GM12875 (cell line): Measurements from ENCODE around the gene FGF21.
"Not testable (repeated sequence)": the region's sequence is repeated elsewhere in the genome, so short reads cannot be mapped to it uniquely, and the experiment has no call there.

ENCODE experiments used
- H3K4me3 ChIP-seq: one replicate; pipeline ENCODE4 v1.5.1; 2011; ENCODE audit warnings: low read depth, low read length, control low read depth
- TF ChIP-seq, protein P1 (sequence below): IDR thresholded peaks from 2 replicates; pipeline ENCODE4 v1.5.1; 2011; ENCODE audit warnings: low read depth, mild to moderate bottlenecking, control low read depth, inconsistent platforms, low read length, moderate library complexity, borderline replicate concordance; ENCODE audit not compliant: insufficient read depth

Gene FGF21

DNA sequence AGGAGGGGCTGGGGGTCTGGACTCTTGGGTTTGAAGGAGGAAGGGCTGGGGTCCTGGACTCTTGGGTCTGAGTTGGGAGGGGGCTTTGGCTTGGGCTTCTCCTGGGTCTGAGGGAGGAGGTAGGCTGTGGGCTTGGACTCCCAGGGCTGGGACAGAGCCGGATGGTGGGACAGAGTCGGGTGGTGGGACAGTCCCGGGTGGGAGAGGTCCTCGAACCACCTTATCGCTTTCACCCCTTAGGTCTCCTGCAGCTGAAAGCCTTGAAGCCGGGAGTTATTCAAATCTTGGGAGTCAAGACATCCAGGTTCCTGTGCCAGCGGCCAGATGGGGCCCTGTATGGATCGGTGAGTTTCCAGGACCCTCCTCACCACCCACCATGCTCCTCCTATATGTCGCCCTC lies 1.4 kb downstream of the FGF21 start:
- TF ChIP-seq, protein P1, sequence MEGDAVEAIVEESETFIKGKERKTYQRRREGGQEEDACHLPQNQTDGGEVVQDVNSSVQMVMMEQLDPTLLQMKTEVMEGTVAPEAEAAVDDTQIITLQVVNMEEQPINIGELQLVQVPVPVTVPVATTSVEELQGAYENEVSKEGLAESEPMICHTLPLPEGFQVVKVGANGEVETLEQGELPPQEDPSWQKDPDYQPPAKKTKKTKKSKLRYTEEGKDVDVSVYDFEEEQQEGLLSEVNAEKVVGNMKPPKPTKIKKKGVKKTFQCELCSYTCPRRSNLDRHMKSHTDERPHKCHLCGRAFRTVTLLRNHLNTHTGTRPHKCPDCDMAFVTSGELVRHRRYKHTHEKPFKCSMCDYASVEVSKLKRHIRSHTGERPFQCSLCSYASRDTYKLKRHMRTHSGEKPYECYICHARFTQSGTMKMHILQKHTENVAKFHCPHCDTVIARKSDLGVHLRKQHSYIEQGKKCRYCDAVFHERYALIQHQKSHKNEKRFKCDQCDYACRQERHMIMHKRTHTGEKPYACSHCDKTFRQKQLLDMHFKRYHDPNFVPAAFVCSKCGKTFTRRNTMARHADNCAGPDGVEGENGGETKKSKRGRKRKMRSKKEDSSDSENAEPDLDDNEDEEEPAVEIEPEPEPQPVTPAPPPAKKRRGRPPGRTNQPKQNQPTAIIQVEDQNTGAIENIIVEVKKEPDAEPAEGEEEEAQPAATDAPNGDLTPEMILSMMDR = no peak
- no peak overlapping the region for H3K4me3 ChIP-seq

DNA sequence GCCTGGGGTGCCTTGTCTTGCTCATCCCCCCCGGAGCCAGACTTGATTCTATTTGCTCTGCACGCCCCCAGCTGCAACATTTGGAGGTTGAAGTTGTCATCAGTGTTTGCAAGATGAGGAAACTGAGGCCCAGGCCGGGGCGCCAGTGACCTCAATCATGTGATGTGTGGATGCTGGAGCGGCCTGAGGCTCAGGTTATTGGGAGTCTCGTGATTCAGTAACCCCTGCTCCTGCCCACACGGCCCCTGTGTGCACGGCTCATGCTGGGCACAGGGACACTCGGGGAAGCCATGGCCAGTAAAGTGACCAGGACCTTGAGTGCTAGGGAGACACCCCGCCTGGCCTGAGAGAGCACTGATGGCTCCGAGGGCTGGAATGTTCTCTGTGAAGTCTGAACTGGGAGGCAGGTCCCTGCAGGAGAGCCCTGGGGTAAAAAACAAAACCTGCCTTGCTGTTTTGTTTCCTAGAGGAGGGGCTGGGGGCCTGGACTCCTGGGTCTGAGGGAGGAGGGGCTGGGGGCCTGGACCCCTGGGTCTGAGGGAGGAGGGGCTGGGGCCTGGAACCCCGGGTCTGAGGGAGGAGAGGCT lies 1.9 kb downstream of the FGF21 start:
- TF ChIP-seq, protein P1 = no peak
- H3K4me3 ChIP-seq = no peak overlapping the region

DNA sequence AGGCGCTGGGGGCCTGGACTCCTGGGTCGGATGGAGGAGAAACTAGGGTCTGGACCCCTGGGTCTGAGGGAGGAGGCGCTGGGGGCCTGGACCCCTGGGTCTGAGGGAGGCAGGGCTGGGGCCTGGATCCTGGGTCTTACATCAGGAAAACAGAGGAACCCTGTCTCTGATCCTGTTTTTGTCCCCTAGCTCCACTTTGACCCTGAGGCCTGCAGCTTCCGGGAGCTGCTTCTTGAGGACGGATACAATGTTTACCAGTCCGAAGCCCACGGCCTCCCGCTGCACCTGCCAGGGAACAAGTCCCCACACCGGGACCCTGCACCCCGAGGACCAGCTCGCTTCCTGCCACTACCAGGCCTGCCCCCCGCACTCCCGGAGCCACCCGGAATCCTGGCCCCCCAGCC lies 2.4 kb downstream of the FGF21 start:
- H3K4me3 ChIP-seq = no peak overlapping the region
- TF ChIP-seq, protein P1 = no peak

DNA sequence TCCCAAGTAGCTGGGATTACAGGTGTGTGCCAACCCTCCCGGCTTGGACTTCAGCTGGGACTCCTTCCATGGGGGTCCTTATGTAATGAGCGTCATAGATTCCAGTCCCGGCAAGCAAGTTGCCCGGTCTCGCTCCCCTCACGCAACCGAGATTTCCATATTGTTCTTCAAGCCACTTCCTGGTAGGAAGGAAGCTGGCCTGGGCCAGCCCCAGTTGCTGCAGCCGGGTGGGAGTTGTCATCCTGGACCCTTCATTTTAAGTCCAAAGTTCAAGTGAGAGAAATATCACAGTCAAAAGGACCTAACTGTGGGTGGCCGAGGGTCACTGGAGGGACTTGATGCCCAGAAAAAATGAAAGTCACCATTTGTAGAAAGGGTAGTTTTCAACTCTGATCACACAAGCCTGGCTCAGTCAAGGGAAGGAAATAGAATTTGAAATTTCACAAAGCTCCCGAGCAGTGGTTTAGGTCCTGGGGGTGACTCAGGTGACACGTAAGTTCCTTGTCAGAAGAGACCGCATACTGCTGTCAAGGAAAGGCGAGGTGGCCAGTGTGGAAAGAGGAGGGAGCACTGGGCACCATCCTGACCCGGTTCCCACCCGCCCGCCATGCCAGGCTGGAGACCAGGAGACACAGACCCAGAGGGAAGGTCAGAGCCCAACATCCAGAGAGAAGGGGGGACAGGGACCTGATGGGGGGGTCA lies 5.3 kb downstream of the FGF21 start:
- TF ChIP-seq, protein P1 = no peak
- no peak overlapping the region for H3K4me3 ChIP-seq

DNA sequence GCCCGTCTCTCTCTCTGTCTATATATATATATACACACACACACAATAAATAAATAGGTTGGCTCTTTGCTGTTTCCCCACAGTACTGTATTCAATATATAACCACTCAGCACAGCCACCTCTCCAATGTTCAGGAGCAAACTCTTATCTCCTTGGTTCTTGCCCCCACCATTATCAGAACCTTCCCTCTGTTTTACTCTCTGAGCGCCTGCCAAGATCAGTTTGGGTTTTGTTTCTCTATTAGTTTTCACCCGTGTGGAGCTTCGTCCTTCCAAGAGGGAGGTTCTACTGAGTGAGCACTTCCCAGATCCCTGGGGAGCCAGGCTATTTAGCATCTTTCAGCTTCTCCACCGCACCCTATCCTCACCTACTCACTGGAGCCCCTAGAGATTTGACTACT lies 10.5 kb downstream of the FGF21 start:
- H3K4me3 ChIP-seq = not testable (repeated sequence)

DNA sequence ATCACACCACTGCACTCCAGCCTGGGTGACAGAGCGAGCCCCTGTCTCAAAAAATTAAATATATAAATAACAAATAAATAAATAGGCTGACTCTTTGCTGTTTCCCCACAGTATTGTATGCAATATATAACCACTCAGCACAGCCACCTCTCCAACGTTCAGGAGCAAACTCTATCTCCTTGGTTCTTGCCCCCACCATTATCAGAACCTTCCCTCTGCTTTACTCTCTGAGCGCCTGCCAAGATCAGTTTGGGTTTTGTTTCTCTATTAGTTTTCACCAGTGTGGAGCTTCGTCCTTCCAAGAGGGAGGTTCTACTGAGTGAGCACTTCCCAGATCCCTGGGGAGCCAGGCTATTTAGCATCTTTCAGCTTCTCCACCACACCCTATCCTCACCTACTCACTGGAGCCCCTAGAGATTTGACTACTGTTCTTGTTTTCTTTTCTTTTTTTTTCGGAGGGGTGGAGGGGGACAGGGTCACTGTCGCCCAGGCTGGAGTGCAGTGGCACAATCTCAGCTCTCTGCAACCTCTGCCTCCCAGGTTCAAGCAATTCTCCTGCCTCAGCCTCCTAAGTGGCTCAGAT lies 12.9 kb downstream of the FGF21 start:
- H3K4me3 ChIP-seq = not testable (repeated sequence)

DNA sequence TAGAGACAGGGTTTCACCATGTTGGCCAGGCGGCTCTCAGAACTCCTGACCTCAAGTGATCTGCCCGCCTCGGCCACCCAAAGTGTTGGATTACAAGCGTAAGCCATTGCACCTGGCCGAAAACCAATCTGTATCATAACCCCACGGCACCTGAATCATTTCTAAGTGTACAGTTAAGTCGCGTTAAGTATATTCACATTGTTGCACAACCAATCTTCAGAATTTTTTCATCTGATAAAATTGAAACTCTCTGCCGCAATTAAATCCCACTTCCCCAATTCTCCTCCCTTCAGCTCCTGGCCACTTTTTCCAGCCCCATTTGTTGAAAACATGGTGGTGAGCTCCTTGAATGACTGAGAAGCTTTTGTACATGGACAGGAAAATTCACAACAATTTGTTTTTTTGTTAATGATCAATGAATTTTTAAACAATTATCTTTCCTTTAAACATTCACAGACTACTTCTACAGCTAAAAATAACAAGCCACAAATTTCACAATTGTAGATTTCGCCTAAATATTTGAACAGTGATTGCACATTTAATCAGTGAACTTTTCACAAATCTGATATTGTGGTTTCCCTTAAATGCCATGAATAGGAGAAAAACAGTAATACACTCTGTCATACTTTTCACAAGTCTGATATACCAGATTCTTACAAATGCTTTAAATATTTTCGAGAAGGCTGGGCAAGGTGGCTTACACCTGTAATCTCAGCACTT lies 13.8 kb downstream of the FGF21 start:
- no peak overlapping the region for H3K4me3 ChIP-seq
- TF ChIP-seq, protein P1 = no peak

DNA sequence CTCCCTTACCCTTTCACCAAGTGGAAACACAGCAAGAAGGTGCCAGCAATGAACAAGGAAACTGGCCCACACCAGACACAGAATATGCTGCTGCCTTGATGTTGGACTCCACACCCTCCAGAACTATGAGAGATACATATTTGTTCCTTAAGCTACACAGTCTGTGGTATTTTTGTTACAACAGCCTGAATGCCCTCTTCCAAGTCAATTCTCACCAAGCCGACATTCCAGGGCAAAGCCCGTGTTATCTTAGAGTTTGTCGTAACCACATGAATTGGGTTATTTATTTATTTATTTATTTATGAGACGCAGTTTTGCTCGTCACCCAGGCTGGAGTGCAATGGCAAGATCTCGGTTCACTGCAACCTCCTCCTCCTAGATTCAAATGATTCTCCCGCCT lies 14.9 kb downstream of the FGF21 start:
- no peak overlapping the region for H3K4me3 ChIP-seq
- TF ChIP-seq, protein P1 = no peak
